ENCODE measurements around the gene HPS4.

DNA sequence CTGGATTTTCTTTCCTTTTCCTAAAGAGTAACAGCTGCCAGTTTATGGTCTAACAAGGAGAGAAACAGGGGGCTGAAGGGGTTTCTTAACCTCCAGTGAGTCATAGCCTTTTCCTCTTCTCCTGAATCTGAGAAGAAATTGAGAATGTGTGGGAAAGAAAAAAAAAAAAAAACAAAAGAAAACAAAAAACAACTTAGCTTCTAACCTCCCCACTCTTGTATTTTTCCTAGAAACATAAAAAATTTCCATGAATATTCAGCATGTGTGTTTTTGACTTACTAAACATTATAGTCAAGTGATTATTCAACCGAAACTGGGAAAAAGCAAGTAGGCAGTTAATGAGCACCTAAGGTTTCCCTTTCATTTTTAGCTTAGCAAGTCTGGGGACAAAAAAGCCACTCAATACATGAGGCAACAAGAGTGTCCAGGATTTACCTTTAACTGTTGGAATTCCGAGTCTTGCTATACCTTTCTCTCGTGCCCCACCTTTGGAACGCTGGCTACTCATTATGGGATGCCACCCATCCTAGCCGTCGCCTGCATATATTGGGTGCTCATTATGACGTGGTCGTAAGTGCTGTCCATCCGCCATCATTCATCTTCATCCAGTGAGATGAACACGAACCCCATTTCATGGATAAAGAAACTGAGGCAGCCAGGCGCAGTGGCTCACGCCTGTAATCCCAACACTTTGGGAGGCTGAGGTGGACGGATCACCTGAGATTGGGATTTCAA lies 52.2 kb downstream of the HPS4 start:
- TF ChIP-seq POLR2A (IDR thresholded peaks at IDR 0.05; ENCODE audit: borderline replicate concordance, extremely low read depth, insufficient read depth, insufficient read length) (no peak), TCF7L2 (IDR thresholded peaks at IDR 0.05; ENCODE audit: borderline replicate concordance, extremely low read depth, insufficient read depth, insufficient read length) (no peak), RAD21 (IDR thresholded peaks at IDR 0.05; ENCODE audit: low read depth) (no peak), SP1 (IDR thresholded peaks at IDR 0.05; ENCODE audit: low read depth) (no peak), POLR2AphosphoS5 (IDR thresholded peaks at IDR 0.05; ENCODE audit: low read depth, low read length) (no peak), EZH2phosphoT487 (IDR thresholded peaks at IDR 0.05; ENCODE audit: borderline replicate concordance) (no peak), YY1 (IDR thresholded peaks at IDR 0.05; ENCODE audit: extremely low read depth, insufficient replicate concordance, low read depth, low read length) (no peak), JUND (IDR thresholded peaks at IDR 0.05) (no peak), SIN3A (IDR thresholded peaks at IDR 0.05; ENCODE audit: low read depth) (no peak), EZH2 (IDR thresholded peaks at IDR 0.05) (no peak), SRF (IDR thresholded peaks at IDR 0.05; ENCODE audit: low read depth) (no peak)
- TF ChIP-seq, protein P1, sequence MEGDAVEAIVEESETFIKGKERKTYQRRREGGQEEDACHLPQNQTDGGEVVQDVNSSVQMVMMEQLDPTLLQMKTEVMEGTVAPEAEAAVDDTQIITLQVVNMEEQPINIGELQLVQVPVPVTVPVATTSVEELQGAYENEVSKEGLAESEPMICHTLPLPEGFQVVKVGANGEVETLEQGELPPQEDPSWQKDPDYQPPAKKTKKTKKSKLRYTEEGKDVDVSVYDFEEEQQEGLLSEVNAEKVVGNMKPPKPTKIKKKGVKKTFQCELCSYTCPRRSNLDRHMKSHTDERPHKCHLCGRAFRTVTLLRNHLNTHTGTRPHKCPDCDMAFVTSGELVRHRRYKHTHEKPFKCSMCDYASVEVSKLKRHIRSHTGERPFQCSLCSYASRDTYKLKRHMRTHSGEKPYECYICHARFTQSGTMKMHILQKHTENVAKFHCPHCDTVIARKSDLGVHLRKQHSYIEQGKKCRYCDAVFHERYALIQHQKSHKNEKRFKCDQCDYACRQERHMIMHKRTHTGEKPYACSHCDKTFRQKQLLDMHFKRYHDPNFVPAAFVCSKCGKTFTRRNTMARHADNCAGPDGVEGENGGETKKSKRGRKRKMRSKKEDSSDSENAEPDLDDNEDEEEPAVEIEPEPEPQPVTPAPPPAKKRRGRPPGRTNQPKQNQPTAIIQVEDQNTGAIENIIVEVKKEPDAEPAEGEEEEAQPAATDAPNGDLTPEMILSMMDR (IDR thresholded peaks at IDR 0.05 in 2 of 3, conservative IDR thresholded peaks at IDR 0.05 in 1 of 3; ENCODE audit: borderline replicate concordance in 1 of 3, insufficient read depth in 1 of 3, low read depth in 2 of 3, low read length in 2 of 3) = no peak
- TF ChIP-seq, protein P2, sequence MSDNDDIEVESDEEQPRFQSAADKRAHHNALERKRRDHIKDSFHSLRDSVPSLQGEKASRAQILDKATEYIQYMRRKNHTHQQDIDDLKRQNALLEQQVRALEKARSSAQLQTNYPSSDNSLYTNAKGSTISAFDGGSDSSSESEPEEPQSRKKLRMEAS (IDR thresholded peaks at IDR 0.05) = no peak
- TF ChIP-seq, protein P3, sequence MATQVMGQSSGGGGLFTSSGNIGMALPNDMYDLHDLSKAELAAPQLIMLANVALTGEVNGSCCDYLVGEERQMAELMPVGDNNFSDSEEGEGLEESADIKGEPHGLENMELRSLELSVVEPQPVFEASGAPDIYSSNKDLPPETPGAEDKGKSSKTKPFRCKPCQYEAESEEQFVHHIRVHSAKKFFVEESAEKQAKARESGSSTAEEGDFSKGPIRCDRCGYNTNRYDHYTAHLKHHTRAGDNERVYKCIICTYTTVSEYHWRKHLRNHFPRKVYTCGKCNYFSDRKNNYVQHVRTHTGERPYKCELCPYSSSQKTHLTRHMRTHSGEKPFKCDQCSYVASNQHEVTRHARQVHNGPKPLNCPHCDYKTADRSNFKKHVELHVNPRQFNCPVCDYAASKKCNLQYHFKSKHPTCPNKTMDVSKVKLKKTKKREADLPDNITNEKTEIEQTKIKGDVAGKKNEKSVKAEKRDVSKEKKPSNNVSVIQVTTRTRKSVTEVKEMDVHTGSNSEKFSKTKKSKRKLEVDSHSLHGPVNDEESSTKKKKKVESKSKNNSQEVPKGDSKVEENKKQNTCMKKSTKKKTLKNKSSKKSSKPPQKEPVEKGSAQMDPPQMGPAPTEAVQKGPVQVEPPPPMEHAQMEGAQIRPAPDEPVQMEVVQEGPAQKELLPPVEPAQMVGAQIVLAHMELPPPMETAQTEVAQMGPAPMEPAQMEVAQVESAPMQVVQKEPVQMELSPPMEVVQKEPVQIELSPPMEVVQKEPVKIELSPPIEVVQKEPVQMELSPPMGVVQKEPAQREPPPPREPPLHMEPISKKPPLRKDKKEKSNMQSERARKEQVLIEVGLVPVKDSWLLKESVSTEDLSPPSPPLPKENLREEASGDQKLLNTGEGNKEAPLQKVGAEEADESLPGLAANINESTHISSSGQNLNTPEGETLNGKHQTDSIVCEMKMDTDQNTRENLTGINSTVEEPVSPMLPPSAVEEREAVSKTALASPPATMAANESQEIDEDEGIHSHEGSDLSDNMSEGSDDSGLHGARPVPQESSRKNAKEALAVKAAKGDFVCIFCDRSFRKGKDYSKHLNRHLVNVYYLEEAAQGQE (IDR thresholded peaks at IDR 0.05; ENCODE audit: low read depth) = no peak
